SK-N-SH treated with all-trans-retinoic acid at 6 μM for 48 hours (cell line): ENCODE data around the gene NMRK2.

Experiments
- ATAC-seq: fragments of 200-7000 bp; cut with Tn5 transposase; 3 replicates; pipeline ENCODE4 v1.9.1; 2020; ENCODE audit warnings: mild to moderate bottlenecking, moderate library complexity
- ARNTL ChIP-seq: fragments of 450-650 bp; formaldehyde crosslinking; IDR thresholded peaks from 2 replicates; pipeline ENCODE4 v1.5.0; 2020; ENCODE audit warnings: low read depth, mild to moderate bottlenecking, moderate library complexity, borderline replicate concordance
- BACH2 ChIP-seq: fragments of 250-450 bp; sonication (Bioruptor Pico); IDR thresholded peaks from 2 replicates; pipeline ENCODE4 v1.9.0; 2021; ENCODE audit warnings: mild to moderate bottlenecking, borderline replicate concordance
- CREB5 ChIP-seq: fragments of 250-450 bp; sonication (Bioruptor Pico); IDR thresholded peaks from 2 replicates; pipeline ENCODE4 v1.5.1; 2020; ENCODE audit warnings: low read depth, mild to moderate bottlenecking, moderate library complexity
- CSDC2 ChIP-seq: fragments of 250-450 bp; sonication (Bioruptor Pico); IDR thresholded peaks from 2 replicates; pipeline ENCODE4 v1.5.0; 2020; ENCODE audit warnings: mild to moderate bottlenecking, moderate library complexity
- CSRNP3 ChIP-seq: fragments of 250-450 bp; sonication (Bioruptor Pico); IDR thresholded peaks from 2 replicates; pipeline ENCODE4 v1.5.1; 2021; ENCODE audit warnings: mild to moderate bottlenecking, moderate library complexity
- ESRRG ChIP-seq: fragments of 250-450 bp; sonication (Bioruptor Pico); IDR thresholded peaks from 2 replicates; pipeline ENCODE4 v1.6.1; 2021; ENCODE audit warnings: mild to moderate bottlenecking
- GLIS3 ChIP-seq: fragments of 250-450 bp; sonication (Bioruptor Pico); IDR thresholded peaks from 2 replicates; pipeline ENCODE4 v1.5.0; 2020; ENCODE audit warnings: mild to moderate bottlenecking, moderate library complexity
- ISL1 ChIP-seq: fragments of 250-450 bp; sonication (Bioruptor Pico); IDR thresholded peaks from 2 replicates; pipeline ENCODE4 v2.1.2; 2022; ENCODE audit warnings: mild to moderate bottlenecking, moderate library complexity
- OSR1 ChIP-seq: fragments of 250-450 bp; sonication (Bioruptor Pico); IDR thresholded peaks from 2 replicates; pipeline ENCODE4 v1.8.0; 2022; ENCODE audit warnings: moderate library complexity, mild to moderate bottlenecking, inconsistent platforms
- PATZ1 ChIP-seq: fragments of 250-450 bp; sonication (Bioruptor Pico); IDR thresholded peaks from 2 replicates; pipeline ENCODE4 v1.8.0; 2020; ENCODE audit warnings: mild to moderate bottlenecking, moderate library complexity, borderline replicate concordance
- POU6F1 ChIP-seq: fragments of 250-450 bp; sonication (Bioruptor Pico); IDR thresholded peaks from 2 replicates; pipeline ENCODE4 v1.8.0; 2021; ENCODE audit warnings: low read depth, mild to moderate bottlenecking, moderate library complexity, borderline replicate concordance
- PPARA ChIP-seq: fragments of 250-450 bp; sonication (Bioruptor Pico); IDR thresholded peaks from 2 replicates; pipeline ENCODE4 v1.5.0; 2020; ENCODE audit warnings: mild to moderate bottlenecking, borderline replicate concordance
- RARB ChIP-seq: fragments of 250-450 bp; sonication (Bioruptor Pico); IDR thresholded peaks from 2 replicates; pipeline ENCODE4 v1.8.0; 2021; ENCODE audit warnings: mild to moderate bottlenecking, moderate library complexity
- TCF4 ChIP-seq: fragments of 250-450 bp; sonication (Bioruptor Pico); IDR thresholded peaks from 2 replicates; pipeline ENCODE4 v1.8.0; 2021; ENCODE audit warnings: mild to moderate bottlenecking, moderate library complexity, borderline replicate concordance
- TOX ChIP-seq: fragments of 250-450 bp; sonication (Bioruptor Pico); IDR thresholded peaks from 2 replicates; pipeline ENCODE4 v1.8.0; 2021; ENCODE audit warnings: mild to moderate bottlenecking, moderate library complexity, borderline replicate concordance
- TSHZ2 ChIP-seq: fragments of 250-450 bp; sonication (Bioruptor Pico); IDR thresholded peaks from 2 replicates; pipeline ENCODE4 v1.5.0; 2020; ENCODE audit warnings: mild to moderate bottlenecking, moderate library complexity
- ZC3H10 ChIP-seq: fragments of 250-450 bp; sonication (Bioruptor Pico); IDR thresholded peaks from 2 replicates; pipeline ENCODE4 v1.5.1; 2021; ENCODE audit warnings: mild to moderate bottlenecking, moderate library complexity
- ZFP3 ChIP-seq: fragments of 250-450 bp; sonication (Bioruptor Pico); IDR thresholded peaks from 2 replicates; pipeline ENCODE4 v1.5.0; 2020; ENCODE audit warnings: mild to moderate bottlenecking, moderate library complexity
- ZFP30 ChIP-seq: fragments of 450-650 bp; formaldehyde crosslinking; IDR thresholded peaks from 2 replicates; pipeline ENCODE4 v1.5.0; 2022; ENCODE audit warnings: mild to moderate bottlenecking, moderate library complexity
- ZNF565 ChIP-seq: fragments of 450-650 bp; formaldehyde crosslinking; conservative IDR thresholded peaks from 2 replicates; pipeline ENCODE4 v1.5.0; 2020; ENCODE audit warnings: low read depth, mild to moderate bottlenecking, moderate library complexity
- ZNF70 ChIP-seq: fragments of 450-650 bp; formaldehyde crosslinking; IDR thresholded peaks from 2 replicates; pipeline ENCODE4 v1.5.0; 2020; ENCODE audit warnings: mild to moderate bottlenecking, moderate library complexity
- ZNF8 ChIP-seq: fragments of 450-650 bp; formaldehyde crosslinking; IDR thresholded peaks from 2 replicates; pipeline ENCODE4 v1.5.0; 2020; ENCODE audit warnings: mild to moderate bottlenecking, moderate library complexity

The NMRK2 gene

GRCh38 chr19:3907626-3908265, 25.1 kb upstream of the NMRK2 start:
- ATAC-seq = no peak
- TF ChIP-seq ESRRG (CRISPR knock-in tag) (no peak), POU6F1 (CRISPR knock-in tag) (no peak), BACH2 (CRISPR knock-in tag) (no peak), GLIS3 (CRISPR knock-in tag) (no peak), TSHZ2 (CRISPR knock-in tag) (no peak), PATZ1 (CRISPR knock-in tag) (no peak), ZNF8 (no peak)

- TF ChIP-seq ZNF8 (no peak), TCF4 (no peak), TOX (no peak), CREB5 (CRISPR knock-in tag) (no peak), ZC3H10 (no peak), GLIS3 (CRISPR knock-in tag) (no peak), CSDC2 (CRISPR knock-in tag) (no peak), ZFP30 (no peak), ZNF70 (no peak), BACH2 (CRISPR knock-in tag) (no peak), ISL1 (CRISPR knock-in tag) (no peak), RARB (no peak), ZNF565 (CRISPR knock-in tag) (no peak), ZFP3 (no peak), OSR1 (CRISPR knock-in tag) (no peak), PATZ1 (CRISPR knock-in tag) (no peak), ESRRG (CRISPR knock-in tag) (no peak), CSRNP3 (CRISPR knock-in tag) (no peak), PPARA (CRISPR knock-in tag) (no peak), ARNTL (CRISPR knock-in tag) (no peak)
Measured at GRCh38 chr19:3908266-3909054, 24.4 kb upstream of the NMRK2 start.

More at GRCh38 chr19:3908266-3909054, 24.4 kb upstream of the NMRK2 start:
- no peak for ATAC-seq
